SU-DHL-6 (cell line): ENCODE results near the gene PIK3C2B.

Experiments used
- H2AFZ ChIP-seq: fragments of 200-600 bp; sonication (generic); 2 replicates; pipeline ENCODE4 v1.6.1; 2014; ENCODE audit warnings: low read depth, mild to moderate bottlenecking, moderate library complexity, mixed read lengths, antibody characterized with exemption, low read length; ENCODE audit not compliant: severe bottlenecking
- H3F3A ChIP-seq: fragments of 200-600 bp; shearing (Covaris generic); 2 replicates; pipeline ENCODE4 v1.6.0; 2016; ENCODE audit warnings: antibody characterized with exemption, mild to moderate bottlenecking; ENCODE audit not compliant: insufficient read depth
- H3K27ac ChIP-seq: fragments of 200-600 bp; sonication (generic); 2 replicates; pipeline ENCODE4 v1.5.1; 2016; ENCODE audit warnings: low read depth, mild to moderate bottlenecking, low read length, moderate library complexity, mixed read lengths
- H3K27me3 ChIP-seq: fragments of 200-600 bp; sonication (generic), shearing (Covaris generic); 2 replicates; pipeline ENCODE4 v1.6.0; 2014; ENCODE audit warnings: mild to moderate bottlenecking, low read length
- H3K36me3 ChIP-seq: fragments of 200-600 bp; sonication (generic); 2 replicates; pipeline ENCODE4 v1.6.1; 2014; ENCODE audit warnings: mild to moderate bottlenecking, low read length, mixed read lengths
- H3K4me2 ChIP-seq: fragments of 300-600, 200-600 bp; shearing (Covaris generic), sonication (generic); 2 replicates; pipeline ENCODE4 v1.6.0; 2014; ENCODE audit warnings: low read length, low read depth, mild to moderate bottlenecking; ENCODE audit not compliant: poor library complexity, severe bottlenecking
- H3K4me3 ChIP-seq: fragments of 200-600 bp; sonication (generic); 2 replicates; pipeline ENCODE4 v1.5.1; 2014; ENCODE audit warnings: antibody characterized with exemption, low read length, mild to moderate bottlenecking, mixed read lengths; ENCODE audit not compliant: insufficient read depth, poor library complexity, severe bottlenecking
- H3K79me2 ChIP-seq: fragments of 200-600 bp; sonication (generic); 2 replicates; pipeline ENCODE4 v1.6.1; 2014; ENCODE audit warnings: mild to moderate bottlenecking, low read length, moderate library complexity; ENCODE audit not compliant: insufficient read depth
- H3K9ac ChIP-seq: fragments of 200-600 bp; sonication (generic); 2 replicates; pipeline ENCODE4 v1.7.0; 2014; ENCODE audit warnings: mild to moderate bottlenecking, low read length
- H3K9me2 ChIP-seq: fragments of 200-600 bp; sonication (generic); replicated peaks from 2 replicates; pipeline ENCODE4 v1.6.1; 2014; ENCODE audit warnings: low read length; ENCODE audit not compliant: insufficient read depth
- H3K9me3 ChIP-seq: fragments of 200-600 bp; sonication (generic); 2 replicates; pipeline ENCODE4 v1.6.1; 2014; ENCODE audit warnings: low read length, mixed read lengths; ENCODE audit not compliant: insufficient read depth
- H4K20me1 ChIP-seq: fragments of 200-600 bp; sonication (generic); 2 replicates; pipeline ENCODE4 v1.6.1; 2014; ENCODE audit warnings: low read depth, mild to moderate bottlenecking, antibody characterized with exemption, low read length, moderate library complexity, mixed read lengths
- CTCF ChIP-seq: fragments of 200-600 bp; sonication (generic); IDR thresholded peaks from one replicate; pipeline ENCODE4 v1.5.1; 2017; ENCODE audit warnings: antibody characterized with exemption, mild to moderate bottlenecking, low read length, moderate library complexity; ENCODE audit not compliant: insufficient read depth, poor library complexity, severe bottlenecking
- EZH2phosphoT487 ChIP-seq: fragments of 200-600 bp; sonication (generic), shearing (Covaris generic); conservative IDR thresholded peaks from 2 replicates; pipeline ENCODE4 v1.6.1; 2018; ENCODE audit warnings: mild to moderate bottlenecking, antibody characterized with exemption, low read length, moderate library complexity, mixed read lengths

The PIK3C2B gene

GRCh38 chr1:204455063-204455830, 39.4 kb downstream of the PIK3C2B start:
- Histone ChIP-seq H3K4me2 (no peak overlapping the region), H3K9me2 (no peaks in the 10 kb centered on the region), H2AFZ (no peak overlapping the region), H3K27ac (no peak overlapping the region), H3F3A (no peaks in the 10 kb centered on the region), H3K36me3 (no peaks in the 10 kb centered on the region), H3K27me3 (no peaks in the 10 kb centered on the region), H3K9ac (no peak overlapping the region), H3K4me3 (no peak overlapping the region), H3K9me3 (no peaks in the 10 kb centered on the region), H3K79me2 (no peaks in the 10 kb centered on the region), H4K20me1 (no peaks in the 10 kb centered on the region)
- TF ChIP-seq CTCF: no peak
- TF ChIP-seq EZH2phosphoT487: no peak

GRCh38 chr1:204454476-204454875, 40.1 kb downstream of the PIK3C2B start:
- H3K4me3 ChIP-seq: no peak overlapping the region
- TF ChIP-seq CTCF (no peak), EZH2phosphoT487 (no peak)
- H3K9me2 ChIP-seq: no peaks in the 10 kb centered on the region
- no peaks in the 10 kb centered on the region for H4K20me1 ChIP-seq
- H3K36me3 ChIP-seq: no peaks in the 10 kb centered on the region
- no peak overlapping the region for H3K27ac ChIP-seq
- no peaks in the 10 kb centered on the region for H3F3A ChIP-seq
- no peak overlapping the region for H3K4me2 ChIP-seq
- H3K27me3 ChIP-seq: no peaks in the 10 kb centered on the region
- no peaks in the 10 kb centered on the region for H3K9me3 ChIP-seq
- H3K9ac ChIP-seq: no peak overlapping the region
- no peak overlapping the region for H2AFZ ChIP-seq
- no peaks in the 10 kb centered on the region for H3K79me2 ChIP-seq

- H3K9me3 ChIP-seq: no peaks in the 10 kb centered on the region
- no peak overlapping the region for H2AFZ ChIP-seq
- H3K9me2 ChIP-seq: no peaks in the 10 kb centered on the region
- H3K4me3 ChIP-seq: no peak overlapping the region
- H3K36me3 ChIP-seq: no peaks in the 10 kb centered on the region
- H3K27me3 ChIP-seq: no peaks in the 10 kb centered on the region
- no peak overlapping the region for H3K4me2 ChIP-seq
- TF ChIP-seq CTCF (no peak), EZH2phosphoT487 (no peak)
- no peaks in the 10 kb centered on the region for H3K79me2 ChIP-seq
- H4K20me1 ChIP-seq: no peaks in the 10 kb centered on the region
- H3K27ac ChIP-seq: no peak overlapping the region
- no peaks in the 10 kb centered on the region for H3F3A ChIP-seq
- H3K9ac ChIP-seq: no peak overlapping the region
Measured at GRCh38 chr1:204453141-204453772, 41.3 kb downstream of the PIK3C2B start.
